ENCODE measurements around the gene LARGE2.
A peak's percentile ranks its signal among the peaks of the same experiment; 100 is the strongest.

LARGE2 gene

DNA sequence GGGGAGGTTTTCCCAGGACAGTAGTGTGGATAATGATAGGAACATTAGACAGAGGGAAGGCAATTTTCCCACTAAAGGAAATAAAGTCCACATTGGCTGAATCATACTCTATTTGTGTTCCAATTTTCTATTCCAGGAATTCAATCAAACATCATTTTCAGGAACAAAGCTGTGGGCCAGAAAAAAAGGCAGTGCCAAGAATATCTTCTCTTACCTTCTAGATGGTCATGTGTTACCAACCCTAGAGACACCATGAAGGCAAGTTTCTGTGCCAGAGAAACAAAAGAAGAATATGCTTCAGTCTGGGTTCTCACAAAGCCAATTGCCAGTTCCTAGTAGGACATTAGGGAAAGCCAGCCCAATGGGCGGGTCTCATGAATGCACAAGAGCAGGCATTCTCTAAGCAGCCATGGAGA, 27.5 kb downstream of the LARGE2 start:
- no peak for DNase-seq (ENCODE audit: extremely low read depth, low read depth)
- TF ChIP-seq, protein P1, sequence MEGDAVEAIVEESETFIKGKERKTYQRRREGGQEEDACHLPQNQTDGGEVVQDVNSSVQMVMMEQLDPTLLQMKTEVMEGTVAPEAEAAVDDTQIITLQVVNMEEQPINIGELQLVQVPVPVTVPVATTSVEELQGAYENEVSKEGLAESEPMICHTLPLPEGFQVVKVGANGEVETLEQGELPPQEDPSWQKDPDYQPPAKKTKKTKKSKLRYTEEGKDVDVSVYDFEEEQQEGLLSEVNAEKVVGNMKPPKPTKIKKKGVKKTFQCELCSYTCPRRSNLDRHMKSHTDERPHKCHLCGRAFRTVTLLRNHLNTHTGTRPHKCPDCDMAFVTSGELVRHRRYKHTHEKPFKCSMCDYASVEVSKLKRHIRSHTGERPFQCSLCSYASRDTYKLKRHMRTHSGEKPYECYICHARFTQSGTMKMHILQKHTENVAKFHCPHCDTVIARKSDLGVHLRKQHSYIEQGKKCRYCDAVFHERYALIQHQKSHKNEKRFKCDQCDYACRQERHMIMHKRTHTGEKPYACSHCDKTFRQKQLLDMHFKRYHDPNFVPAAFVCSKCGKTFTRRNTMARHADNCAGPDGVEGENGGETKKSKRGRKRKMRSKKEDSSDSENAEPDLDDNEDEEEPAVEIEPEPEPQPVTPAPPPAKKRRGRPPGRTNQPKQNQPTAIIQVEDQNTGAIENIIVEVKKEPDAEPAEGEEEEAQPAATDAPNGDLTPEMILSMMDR (IDR thresholded peaks at IDR 0.05; ENCODE audit: low read depth, low read length): no peak

DNA sequence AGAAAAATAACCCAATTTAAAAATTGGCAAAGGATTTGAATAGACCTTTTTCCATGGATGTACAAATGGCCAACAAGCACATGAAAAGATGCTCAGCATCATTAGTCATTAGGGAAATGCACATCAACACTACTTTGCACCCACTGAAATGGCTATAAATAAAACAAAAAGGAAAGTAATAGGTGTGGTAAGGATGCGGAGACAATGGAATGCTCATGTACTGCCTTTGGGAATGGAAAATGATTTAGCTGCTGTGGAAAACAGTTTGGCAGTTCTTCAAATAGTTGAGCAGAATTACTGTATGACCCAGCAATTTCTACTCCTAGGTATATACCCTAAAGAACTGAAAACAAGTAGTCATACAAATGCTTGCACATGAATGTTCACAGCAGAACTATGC, 37.4 kb downstream of the LARGE2 start:
- TF ChIP-seq, protein P1 (IDR thresholded peaks at IDR 0.05; ENCODE audit: low read depth, low read length): no peak
- no peak for DNase-seq (ENCODE audit: extremely low read depth, low read depth)

DNA sequence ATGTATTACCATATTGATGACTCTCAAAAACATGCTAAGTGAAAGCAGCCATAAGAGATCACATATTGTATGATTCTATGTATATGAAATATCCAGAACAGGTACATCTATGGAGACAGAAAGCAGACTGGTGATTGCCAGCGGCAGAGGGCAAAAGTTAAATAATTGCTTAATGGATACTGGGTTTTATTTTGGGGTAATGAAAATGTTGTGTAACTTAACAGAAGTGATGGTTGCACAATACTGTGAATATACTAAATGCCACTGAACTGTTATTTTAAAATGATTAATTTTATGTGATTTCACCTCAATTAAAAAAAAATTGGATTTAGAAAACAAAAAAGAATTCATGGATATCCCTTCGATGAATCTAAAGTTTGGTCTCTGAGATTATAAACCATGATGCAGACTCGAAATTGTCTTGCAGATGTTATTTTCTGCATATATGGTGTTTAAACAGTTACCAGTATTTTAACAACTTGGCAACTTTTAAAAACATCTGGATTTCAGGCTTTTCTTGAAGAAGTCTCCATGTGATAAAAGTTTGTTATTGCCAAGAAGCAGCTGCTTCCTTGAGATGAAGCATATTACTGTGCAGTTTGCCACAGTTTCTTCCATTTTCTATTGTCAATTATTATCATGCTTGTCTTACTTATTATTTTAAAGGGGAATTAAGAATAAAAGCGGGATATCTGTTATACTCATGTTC, 38.1 kb downstream of the LARGE2 start:
- TF ChIP-seq, protein P1 (IDR thresholded peaks at IDR 0.05; ENCODE audit: low read depth, low read length): no peak
- no peak for DNase-seq (ENCODE audit: extremely low read depth, low read depth)

DNA sequence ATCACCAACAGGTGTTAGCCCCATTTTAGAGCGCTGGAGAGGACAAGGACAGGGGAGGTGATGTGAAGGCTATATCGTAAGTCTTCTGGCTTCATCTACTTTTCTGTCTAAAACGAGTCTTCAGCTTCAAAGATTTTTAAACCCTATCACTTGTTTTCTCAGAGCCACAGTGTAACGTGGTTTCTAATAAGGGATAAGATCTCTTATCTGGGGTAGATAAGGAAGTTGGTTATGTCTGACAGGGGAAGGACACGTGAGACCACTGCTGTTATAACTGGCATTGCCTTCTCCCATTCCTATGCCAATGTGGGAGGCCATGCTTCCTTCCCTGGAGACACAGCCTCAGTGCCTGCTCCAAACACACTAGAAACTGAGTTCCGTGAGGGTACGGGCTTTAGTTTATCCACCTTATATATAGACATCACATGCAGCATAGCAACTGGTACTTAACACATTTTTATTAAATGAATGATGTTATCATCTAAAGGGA, 39.3 kb downstream of the LARGE2 start:
- TF ChIP-seq, protein P1 (IDR thresholded peaks at IDR 0.05; ENCODE audit: low read depth, low read length): no peak
- DNase-seq (ENCODE audit: extremely low read depth, low read depth): no peak

DNA sequence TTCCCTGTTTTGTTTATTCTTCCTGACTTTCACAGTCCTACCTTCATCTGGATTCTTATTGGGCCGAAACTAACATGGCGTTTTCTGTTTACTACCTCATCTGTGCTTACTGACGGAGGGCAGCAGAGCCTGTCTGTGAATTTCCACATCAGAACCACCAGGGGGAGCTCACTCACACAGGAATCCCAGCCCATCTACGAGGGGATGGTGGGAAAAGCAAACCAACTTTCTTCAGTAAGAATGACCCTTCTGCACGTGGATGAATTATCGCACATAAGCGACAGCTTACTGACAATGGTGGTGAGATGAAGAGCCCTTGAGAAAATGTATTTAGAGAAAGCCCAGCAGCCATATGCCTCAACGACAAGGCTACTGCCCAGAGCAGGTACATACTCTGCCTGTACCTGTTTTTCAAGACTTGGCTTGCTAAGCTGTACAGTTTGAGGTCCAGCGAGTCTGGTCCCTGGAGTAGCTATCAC, 42.5 kb downstream of the LARGE2 start:
- peak; percentile 45 for DNase-seq (ENCODE audit: extremely low read depth, low read depth)
- TF ChIP-seq, protein P1 (IDR thresholded peaks at IDR 0.05; ENCODE audit: low read depth, low read length): peak; percentile 90

DNA sequence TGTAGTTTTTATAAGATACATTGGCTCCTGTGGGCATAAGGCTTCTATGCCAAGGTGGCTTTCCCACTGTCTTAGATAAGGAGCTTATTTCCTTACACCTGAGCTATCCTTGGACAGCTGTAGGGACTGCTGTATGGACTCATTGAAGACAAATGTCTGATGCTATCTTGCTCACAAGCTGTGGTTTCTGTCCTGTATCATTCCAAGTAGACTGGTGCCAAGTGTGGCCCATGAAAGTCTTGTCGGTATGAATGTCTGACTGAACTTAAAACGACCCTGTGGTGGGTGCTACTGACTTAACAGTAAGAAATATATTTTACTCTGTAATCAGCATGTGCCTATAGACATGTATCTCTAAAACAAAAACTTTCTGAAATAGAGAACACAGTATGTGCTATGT, 45.0 kb downstream of the LARGE2 start:
- TF ChIP-seq, protein P1 (IDR thresholded peaks at IDR 0.05; ENCODE audit: low read depth, low read length): no peak
- DNase-seq (ENCODE audit: extremely low read depth, low read depth): no peak

DNA sequence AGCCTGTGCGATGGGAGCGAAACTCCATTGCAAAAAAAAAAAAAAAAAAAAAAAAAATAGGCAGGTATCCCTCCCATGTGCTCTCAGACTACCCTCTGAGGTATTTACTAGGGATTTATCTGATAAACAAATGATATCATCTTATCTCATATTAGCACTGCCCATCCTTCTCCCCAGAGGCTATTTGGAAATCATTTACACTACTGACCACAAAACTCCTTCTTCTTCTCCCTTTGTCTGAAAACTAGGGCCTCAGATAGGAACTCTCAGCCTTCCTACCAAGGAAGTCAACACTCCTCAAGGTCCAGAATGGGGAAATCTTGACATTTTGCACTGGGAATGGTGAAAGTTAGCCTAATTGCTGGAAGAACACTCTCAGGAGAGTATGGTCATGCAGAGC, 46.4 kb downstream of the LARGE2 start:
- TF ChIP-seq, protein P1 (IDR thresholded peaks at IDR 0.05; ENCODE audit: low read depth, low read length): no peak

More for the DNA sequence above, 46.4 kb downstream of the LARGE2 start:
- DNase-seq (ENCODE audit: extremely low read depth, low read depth): no peak
